Measurements from ENCODE around the gene CYSRT1.

CYSRT1 gene

GRCh38 chr9:137206602-137207001 lies 18.4 kb upstream of the CYSRT1 start:
- no peak for TF ChIP-seq CTCF (IDR thresholded peaks at IDR 0.05; ENCODE audit: low read depth, low read length)
- no peak for DNase-seq (ENCODE audit: low read depth, low spot score)
- H3K4me3 ChIP-seq (ENCODE audit: low read depth, low read length): peak overlapping the region; percentile 90
- in situ Hi-C loops (cut with HindIII; ENCODE audit: low sequenced_read_pairs): no loop called here

DNA sequence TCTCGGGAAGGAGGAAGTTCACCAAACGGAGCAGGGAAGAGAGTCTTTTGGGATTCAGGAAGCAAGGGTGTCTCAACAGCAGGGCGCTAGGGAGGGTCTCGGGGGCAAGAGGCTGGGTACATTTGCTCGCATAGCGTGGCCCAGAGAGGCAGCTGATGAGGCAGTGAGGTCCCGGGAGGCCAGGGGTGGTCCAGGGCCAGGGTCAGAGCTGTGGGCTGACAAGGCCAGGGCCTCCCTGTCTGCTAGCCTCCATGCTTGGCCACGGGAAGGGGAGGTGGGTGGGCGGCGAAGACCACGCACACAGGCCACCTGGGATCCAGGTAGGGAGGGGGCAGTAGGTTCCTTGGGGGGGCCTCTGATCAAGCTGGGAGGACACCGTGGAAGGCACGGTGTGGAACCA lies 13.4 kb upstream of the CYSRT1 start:
- no peak overlapping the region for H3K4me3 ChIP-seq (ENCODE audit: low read depth, low read length)
- TF ChIP-seq CTCF (IDR thresholded peaks at IDR 0.05; ENCODE audit: low read depth, low read length): no peak
- no peak for DNase-seq (ENCODE audit: low read depth, low spot score)
- in situ Hi-C loops (cut with HindIII; ENCODE audit: low sequenced_read_pairs): no loop called here

GRCh38 chr9:137212520-137212919 lies 12.5 kb upstream of the CYSRT1 start:
- no peak for DNase-seq (ENCODE audit: low read depth, low spot score)
- H3K4me3 ChIP-seq (ENCODE audit: low read depth, low read length): no peak overlapping the region
- in situ Hi-C loops (cut with HindIII; ENCODE audit: low sequenced_read_pairs): no loop called here
- no peak for TF ChIP-seq CTCF (IDR thresholded peaks at IDR 0.05; ENCODE audit: low read depth, low read length)

- in situ Hi-C loops (cut with HindIII; ENCODE audit: low sequenced_read_pairs): no loop called here
- DNase-seq (ENCODE audit: low read depth, low spot score): no peak
- peak; percentile 25 for TF ChIP-seq CTCF (IDR thresholded peaks at IDR 0.05; ENCODE audit: low read depth, low read length)
- no peak overlapping the region for H3K4me3 ChIP-seq (ENCODE audit: low read depth, low read length)
These were observed 11.6 kb upstream of the CYSRT1 start for GRCh38 chr9:137213160-137214060.

DNA sequence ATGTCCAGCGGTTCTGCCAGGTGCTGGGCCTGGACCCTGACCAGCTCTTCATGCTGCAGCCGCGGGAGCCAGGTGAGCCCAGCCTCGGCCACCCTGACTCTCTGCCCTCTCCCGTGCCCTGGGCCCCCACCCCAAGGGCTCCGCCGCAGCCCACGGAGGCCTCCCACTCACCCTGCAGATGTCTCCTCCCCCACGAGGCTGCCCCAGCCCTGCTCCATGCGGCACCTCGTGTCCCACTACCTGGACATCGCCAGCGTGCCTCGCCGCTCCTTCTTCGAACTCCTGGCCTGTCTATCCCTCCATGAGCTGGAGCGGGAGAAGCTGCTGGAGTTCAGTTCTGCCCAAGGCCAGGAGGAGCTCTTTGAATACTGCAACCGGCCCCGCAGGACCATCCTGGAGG lies 10.4 kb upstream of the CYSRT1 start:
- H3K4me3 ChIP-seq (ENCODE audit: low read depth, low read length): no peak overlapping the region
- no peak for DNase-seq (ENCODE audit: low read depth, low spot score)
- in situ Hi-C loops (cut with HindIII; ENCODE audit: low sequenced_read_pairs): no loop called here
- TF ChIP-seq CTCF (IDR thresholded peaks at IDR 0.05; ENCODE audit: low read depth, low read length): no peak

- H3K4me3 ChIP-seq (ENCODE audit: low read depth, low read length): no peak overlapping the region
- no peak for TF ChIP-seq CTCF (IDR thresholded peaks at IDR 0.05; ENCODE audit: low read depth, low read length)
- no peak for DNase-seq (ENCODE audit: low read depth, low spot score)
- in situ Hi-C loops (cut with HindIII; ENCODE audit: low sequenced_read_pairs): no loop called here
These were observed 9.6 kb upstream of the CYSRT1 start for GRCh38 chr9:137215196-137215986.
